ENCODE data around the gene TSPAN32. TPM values are rescaled to one million over a fixed set of nuclear protein-coding genes. Genes with fewer than 3 reads are reported as not detected.

Gene TSPAN32
- total RNA-seq, 2 experiments from 2014 or later = 39.7 to 47.0 TPM

- no peaks in the 10 kb centered on the region for H3K27me3 Mint-ChIP-seq (ENCODE audit: low read depth)
- no peak overlapping the region for H3K27ac Mint-ChIP-seq
- H3K4me1 Mint-ChIP-seq (ENCODE audit: low read depth) = no peaks in the 10 kb centered on the region
- H3K4me3 Mint-ChIP-seq = no peak overlapping the region
- ATAC-seq (no peak), DNase-seq (no peak)
- ChIA-PET CTCF (interaction anchor here (1.7 kb wide), 1 partner anchor 105 kb away, joined by 4 read pairs; no protein-coding TSS in a partner anchor), POLR2A (interaction anchor here (1.3 kb wide), 1 partner anchor 10 kb away, joined by 4 read pairs; no protein-coding TSS in a partner anchor)
- no peaks in the 10 kb centered on the region for H3K9me3 Mint-ChIP-seq (ENCODE audit: insufficient read depth)
- H3K36me3 Mint-ChIP-seq (ENCODE audit: low read depth) = no peaks in the 10 kb centered on the region
Measured at GRCh38 chr11:2315395-2316168, 13.8 kb downstream of the TSPAN32 start.

- ATAC-seq = no peak
- H3K36me3 Mint-ChIP-seq (ENCODE audit: low read depth) = no peaks in the 10 kb centered on the region
Measured at GRCh38 chr11:2316169-2316962, 14.6 kb downstream of the TSPAN32 start.

GRCh38 chr11:2316963-2317244 lies 15.1 kb downstream of the TSPAN32 start:
- DNase-seq (no peak), ATAC-seq (no peak)
- ChIA-PET CTCF (interaction anchor here (1.7 to 2.5 kb wide), 2 partner anchors 11 to 104 kb away, joined by 4 to 14 read pairs; no protein-coding TSS in a partner anchor), POLR2A (interaction anchor here (0.7 to 1.5 kb wide), 2 partner anchors 9 to 50 kb away, joined by 3 to 4 read pairs; no protein-coding TSS in a partner anchor)
- Mint-ChIP-seq H3K36me3 (ENCODE audit: low read depth) (no peaks in the 10 kb centered on the region), H3K27ac (no peak overlapping the region), H3K4me1 (ENCODE audit: low read depth) (no peaks in the 10 kb centered on the region), H3K27me3 (ENCODE audit: low read depth) (peaks cover 8% of the 10 kb centered on the region), H3K9me3 (ENCODE audit: insufficient read depth) (no peaks in the 10 kb centered on the region), H3K4me3 (no peak overlapping the region)

More at GRCh38 chr11:2316169-2316962, 14.6 kb downstream of the TSPAN32 start:
- H3K9me3 Mint-ChIP-seq (ENCODE audit: insufficient read depth) = no peaks in the 10 kb centered on the region
- DNase-seq = no peak
- no peak overlapping the region for H3K4me3 Mint-ChIP-seq
- H3K27ac Mint-ChIP-seq = no peak overlapping the region
- no peaks in the 10 kb centered on the region for H3K4me1 Mint-ChIP-seq (ENCODE audit: low read depth)
- H3K27me3 Mint-ChIP-seq (ENCODE audit: low read depth) = peaks cover 4% of the 10 kb centered on the region
- POLR2A ChIA-PET = interaction anchor here (0.7 to 1.5 kb wide), 3 partner anchors 10 to 51 kb away, joined by 3 to 4 read pairs (median 4); no protein-coding TSS in a partner anchor
- CTCF ChIA-PET = interaction anchor here (1.7 to 2.5 kb wide), 2 partner anchors 11 to 105 kb away, joined by 4 to 14 read pairs; no protein-coding TSS in a partner anchor

GRCh38 chr11:2317354-2318050 lies 15.7 kb downstream of the TSPAN32 start:
- Mint-ChIP-seq H3K4me1 (ENCODE audit: low read depth) (no peaks in the 10 kb centered on the region), H3K27ac (no peak overlapping the region), H3K36me3 (ENCODE audit: low read depth) (no peaks in the 10 kb centered on the region), H3K9me3 (ENCODE audit: insufficient read depth) (no peaks in the 10 kb centered on the region), H3K27me3 (ENCODE audit: low read depth) (peaks cover 13% of the 10 kb centered on the region), H3K4me3 (no peak overlapping the region)
- ChIA-PET POLR2A (interaction anchor here (0.9 to 1.5 kb wide), 2 partner anchors 8 to 9 kb away, joined by 4 read pairs; no protein-coding TSS in a partner anchor), CTCF (interaction anchor here (1.7 to 2.5 kb wide), 2 partner anchors 12 to 103 kb away, joined by 4 to 14 read pairs; no protein-coding TSS in a partner anchor)
- ATAC-seq = peak; percentile 25
- no peak for DNase-seq

GRCh38 chr11:2318123-2318522 lies 16.3 kb downstream of the TSPAN32 start:
- no peak overlapping the region for H3K4me3 Mint-ChIP-seq
- H3K4me1 Mint-ChIP-seq (ENCODE audit: low read depth) = no peaks in the 10 kb centered on the region
- H3K27me3 Mint-ChIP-seq (ENCODE audit: low read depth) = peaks cover 19% of the 10 kb centered on the region
- H3K9me3 Mint-ChIP-seq (ENCODE audit: insufficient read depth) = no peaks in the 10 kb centered on the region
- ATAC-seq = no peak
- DNase-seq = no peak
- POLR2A ChIA-PET = interaction anchor here (0.9 kb wide), 1 partner anchor 9 kb away, joined by 4 read pairs; no protein-coding TSS in a partner anchor
- no peaks in the 10 kb centered on the region for H3K36me3 Mint-ChIP-seq (ENCODE audit: low read depth)
- no peak overlapping the region for H3K27ac Mint-ChIP-seq
- CTCF ChIA-PET = interaction anchor here (2.5 kb wide), 1 partner anchor 12 kb away, joined by 14 read pairs; no protein-coding TSS in a partner anchor

- Mint-ChIP-seq H3K27ac (no peak overlapping the region), H3K9me3 (ENCODE audit: insufficient read depth) (no peaks in the 10 kb centered on the region), H3K4me1 (ENCODE audit: low read depth) (no peaks in the 10 kb centered on the region), H3K4me3 (no peak overlapping the region), H3K36me3 (ENCODE audit: low read depth) (no peaks in the 10 kb centered on the region), H3K27me3 (ENCODE audit: low read depth) (peaks cover 25% of the 10 kb centered on the region)
- POLR2A ChIA-PET = interaction anchor here (0.9 kb wide), 1 partner anchor 9 kb away, joined by 4 read pairs; no protein-coding TSS in a partner anchor
- ATAC-seq = no peak
- CTCF ChIA-PET = interaction anchor here (2.5 kb wide), 1 partner anchor 13 kb away, joined by 14 read pairs; no protein-coding TSS in a partner anchor
- no peak for DNase-seq
Measured at GRCh38 chr11:2318707-2319106, 16.9 kb downstream of the TSPAN32 start.

- H3K9me3 Mint-ChIP-seq (ENCODE audit: insufficient read depth) = no peaks in the 10 kb centered on the region
- no peaks in the 10 kb centered on the region for H3K36me3 Mint-ChIP-seq (ENCODE audit: low read depth)
- H3K4me1 Mint-ChIP-seq (ENCODE audit: low read depth) = no peaks in the 10 kb centered on the region
- H3K4me3 Mint-ChIP-seq = no peak overlapping the region
- CTCF ChIA-PET = interaction anchor here (0.9 kb wide), 1 partner anchor 15 kb away, joined by 3 read pairs; no protein-coding TSS in a partner anchor
- ATAC-seq (no peak), DNase-seq (no peak)
- H3K27me3 Mint-ChIP-seq (ENCODE audit: low read depth) = peaks cover 29% of the 10 kb centered on the region
- no peak overlapping the region for H3K27ac Mint-ChIP-seq
- POLR2A ChIA-PET = no interaction called here
Measured at GRCh38 chr11:2319791-2320472, 18.1 kb downstream of the TSPAN32 start.

- Mint-ChIP-seq H3K4me3 (no peak overlapping the region), H3K27ac (no peak overlapping the region), H3K9me3 (ENCODE audit: insufficient read depth) (no peaks in the 10 kb centered on the region), H3K4me1 (ENCODE audit: low read depth) (no peaks in the 10 kb centered on the region), H3K27me3 (ENCODE audit: low read depth) (peaks cover 29% of the 10 kb centered on the region), H3K36me3 (ENCODE audit: low read depth) (no peaks in the 10 kb centered on the region)
- POLR2A ChIA-PET = no interaction called here
- CTCF ChIA-PET = interaction anchor here (0.9 to 1.2 kb wide), 2 partner anchors 15 to 16 kb away, joined by 3 read pairs; no protein-coding TSS in a partner anchor
- no peak for ATAC-seq
- no peak for DNase-seq
Measured at GRCh38 chr11:2320568-2321310, 18.9 kb downstream of the TSPAN32 start.

GRCh38 chr11:2321311-2321683 lies 19.5 kb downstream of the TSPAN32 start:
- POLR2A ChIA-PET = no interaction called here
- DNase-seq = no peak
- H3K27ac Mint-ChIP-seq = no peak overlapping the region
- H3K9me3 Mint-ChIP-seq (ENCODE audit: insufficient read depth) = no peaks in the 10 kb centered on the region
- ATAC-seq = no peak
- H3K36me3 Mint-ChIP-seq (ENCODE audit: low read depth) = no peaks in the 10 kb centered on the region
- H3K27me3 Mint-ChIP-seq (ENCODE audit: low read depth) = peaks cover 32% of the 10 kb centered on the region
- H3K4me1 Mint-ChIP-seq (ENCODE audit: low read depth) = no peaks in the 10 kb centered on the region
- CTCF ChIA-PET = interaction anchor here (1.2 kb wide), 1 partner anchor 16 kb away, joined by 3 read pairs; no protein-coding TSS in a partner anchor
- no peak overlapping the region for H3K4me3 Mint-ChIP-seq

GRCh38 chr11:2325123-2325522 lies 23.3 kb downstream of the TSPAN32 start:
- no peak for DNase-seq
- Mint-ChIP-seq H3K27ac (no peak overlapping the region), H3K4me3 (no peak overlapping the region), H3K27me3 (ENCODE audit: low read depth) (peaks cover 35% of the 10 kb centered on the region), H3K4me1 (ENCODE audit: low read depth) (no peaks in the 10 kb centered on the region), H3K9me3 (ENCODE audit: insufficient read depth) (no peaks in the 10 kb centered on the region), H3K36me3 (ENCODE audit: low read depth) (no peaks in the 10 kb centered on the region)
- CTCF ChIA-PET = interaction anchor here (1.2 kb wide), 1 partner anchor 95 kb away, joined by 3 read pairs; no protein-coding TSS in a partner anchor
- ATAC-seq = no peak
- POLR2A ChIA-PET = interaction anchor here (1.5 kb wide), 1 partner anchor 8 kb away, joined by 4 read pairs; no protein-coding TSS in a partner anchor

Measured in activated CD8-positive, alpha-beta T cell treated with anti-CD3 and anti-CD28 coated beads, Interleukin-2, amount 10 ng/mL, durations not matched to agents 7 days and 5 days (primary cell).